SK-N-SH (cell line): ENCODE results near the gene TANGO6. TPM values are rescaled to one million over a fixed set of nuclear protein-coding genes. Genes with fewer than 3 reads are reported as not detected.
A peak's percentile ranks its signal among the peaks of the same experiment; 100 is the strongest.

Source experiments
- CTCF ChIA-PET: fragments of 300-600, 350-600 bp; formaldehyde crosslinking; extraction: SDS; loops from one replicate; lab custom pipeline; 2021; lab: Yijun Ruan, JAX
- POLR2A ChIA-PET: fragments of 350-600 bp; sonication (Branson Sonifier 250); formaldehyde crosslinking; extraction: SDS; loops from one replicate; lab custom pipeline; 2020; ENCODE audit warnings: antibody characterized with exemption, inconsistent platforms; lab: Yijun Ruan, JAX
- DNase-seq: peaks from one replicate; pipeline ENCODE4 v3.0.0; 2012
- H2AFZ ChIP-seq: fragments of 200-600 bp; sonication (generic); 2 replicates; pipeline ENCODE4 v1.8.1; 2016; ENCODE audit warnings: antibody characterized with exemption, mild to moderate bottlenecking, low read depth
- H3F3A ChIP-seq: fragments of 200-600 bp; sonication (generic); replicated peaks from 2 replicates; pipeline ENCODE3; 2016; ENCODE audit warnings: antibody characterized with exemption, mild to moderate bottlenecking; ENCODE audit not compliant: insufficient read depth
- H3K27ac ChIP-seq, 2 experiments: fragments of 200-500 bp in 1 of 2; fragments of 200-600 bp in 1 of 2; sonication (Bioruptor generic) in 1 of 2; sonication (generic), shearing (Covaris generic) in 1 of 2; 2 replicates each; pipeline versions ENCODE4 v1.5.1 to v1.6.1; 2014 to 2016; ENCODE audit warnings: low read depth in 2 of 2, inconsistent platforms in 1 of 2, low read length in 1 of 2, mild to moderate bottlenecking in 1 of 2, mixed read lengths in 1 of 2
- H3K27me3 ChIP-seq: fragments of 200-600 bp; sonication (generic), shearing (Covaris generic); 2 replicates; pipeline ENCODE4 v1.6.1; 2016; ENCODE audit warnings: mixed run types; ENCODE audit not compliant: insufficient read depth
- H3K36me3 ChIP-seq, 2 experiments: fragments of 200-500 bp in 1 of 2; fragments of 200-600 bp in 1 of 2; sonication (Bioruptor generic) in 1 of 2; sonication (generic) in 1 of 2; replicated peaks in 1 of 2; 2 replicates each; pipeline versions ENCODE3 to v1.5.1; 2014 to 2016; ENCODE audit warnings: low read length in 1 of 2, mild to moderate bottlenecking in 1 of 2; ENCODE audit not compliant: insufficient read depth in 2 of 2, control insufficient read depth in 1 of 2
- H3K4me1 ChIP-seq, 2 experiments: fragments of 200-500 bp in 1 of 2; fragments of 200-600 bp in 1 of 2; sonication (Bioruptor generic) in 1 of 2; sonication (generic), shearing (Covaris generic) in 1 of 2; 2 replicates each; pipeline versions ENCODE4 v1.5.1 to v1.6.1; 2014 to 2016; ENCODE audit warnings: low read depth in 1 of 2, low read length in 1 of 2, mixed run types in 1 of 2; ENCODE audit not compliant: insufficient read depth in 2 of 2, control insufficient read depth in 1 of 2
- H3K4me2 ChIP-seq: fragments of 200-600 bp; sonication (generic), shearing (Covaris generic); 2 replicates; pipeline ENCODE4 v1.6.1; 2017; ENCODE audit warnings: mixed run types
- H3K4me3 ChIP-seq, 2 experiments: fragments of 200-500 bp in 1 of 2; fragments of 200-600 bp in 1 of 2; sonication (Bioruptor generic) in 1 of 2; sonication (generic), shearing (Covaris generic) in 1 of 2; 2 replicates each; pipeline versions ENCODE4 v1.5.1 to v1.8.1; 2014 to 2016; ENCODE audit warnings: low read depth in 2 of 2, inconsistent platforms in 1 of 2, low read length in 1 of 2, mild to moderate bottlenecking in 1 of 2, mixed read lengths in 1 of 2, moderate library complexity in 1 of 2
- H3K79me2 ChIP-seq: fragments of 200-600 bp; sonication (generic); 2 replicates; pipeline ENCODE4 v1.8.1; 2017; ENCODE audit warnings: mild to moderate bottlenecking; ENCODE audit not compliant: insufficient read depth
- H3K9ac ChIP-seq: fragments of 200-600 bp; sonication (generic); 2 replicates; pipeline ENCODE4 v1.6.1; 2017; ENCODE audit warnings: mixed run types
- H3K9me2 ChIP-seq: fragments of 200-600 bp; sonication (generic); 2 replicates; pipeline ENCODE4 v1.6.1; 2017; ENCODE audit warnings: mixed run types
- H3K9me3 ChIP-seq: fragments of 200-600 bp; sonication (generic); 2 replicates; pipeline ENCODE4 v1.6.1; 2017; ENCODE audit warnings: mixed run types, mild to moderate bottlenecking, moderate library complexity
- H4K20me1 ChIP-seq: fragments of 200-600 bp; sonication (generic); 2 replicates; pipeline ENCODE4 v1.6.1; 2017; ENCODE audit warnings: mild to moderate bottlenecking, mixed run types; ENCODE audit not compliant: insufficient read depth
- FOXM1 ChIP-seq: IDR thresholded peaks from 2 replicates; pipeline ENCODE4 v1.4.0; 2012; ENCODE audit warnings: low read depth, mild to moderate bottlenecking
- GATA2 ChIP-seq: sonication (generic); formaldehyde crosslinking; IDR thresholded peaks from 2 replicates; pipeline ENCODE4 v1.5.0; 2020; ENCODE audit warnings: mild to moderate bottlenecking, missing genetic modification reagents
- MEF2A ChIP-seq: IDR thresholded peaks from 2 replicates; pipeline ENCODE4 v1.4.0; 2012; ENCODE audit warnings: low read depth, borderline replicate concordance
- NRF1 ChIP-seq: IDR thresholded peaks from 2 replicates; pipeline ENCODE4 v1.6.1; 2012; ENCODE audit warnings: low read depth, mild to moderate bottlenecking, low read length
- POLR2AphosphoS5 ChIP-seq: IDR thresholded peaks from 2 replicates; pipeline ENCODE4 v1.6.1; 2012; ENCODE audit warnings: low read depth, low read length
- RAD21 ChIP-seq: IDR thresholded peaks from 2 replicates; pipeline ENCODE4 v1.6.1; 2012; ENCODE audit warnings: mild to moderate bottlenecking, low read length
- RCOR1 ChIP-seq: fragments of 150-350 bp; IDR thresholded peaks from 2 replicates; pipeline ENCODE4 v1.6.1; 2017; ENCODE audit warnings: antibody characterized with exemption, low read length
- REST ChIP-seq: IDR thresholded peaks from 2 replicates; pipeline ENCODE4 v1.6.1; 2012; ENCODE audit warnings: mild to moderate bottlenecking, low read depth, low read length, moderate library complexity
- RXRA ChIP-seq: IDR thresholded peaks from 2 replicates; pipeline ENCODE4 v1.4.0; 2012; ENCODE audit warnings: low read depth, mild to moderate bottlenecking, borderline replicate concordance
- SIN3A ChIP-seq: IDR thresholded peaks from 2 replicates; pipeline ENCODE4 v1.6.1; 2012; ENCODE audit warnings: low read depth, mild to moderate bottlenecking, low read length, moderate library complexity, borderline replicate concordance
- SMC3 ChIP-seq: IDR thresholded peaks from 2 replicates; pipeline ENCODE4 v1.6.1; 2012; ENCODE audit warnings: low read depth, low read length, improper control_type of control experiment
- TAF1 ChIP-seq: IDR thresholded peaks from 2 replicates; pipeline ENCODE4 v1.6.1; 2012; ENCODE audit warnings: low read depth, mild to moderate bottlenecking, low read length, moderate library complexity, borderline replicate concordance
- USF1 ChIP-seq: IDR thresholded peaks from 2 replicates; pipeline ENCODE4 v1.4.0; 2012; ENCODE audit warnings: low read depth, borderline replicate concordance
- YY1 ChIP-seq: IDR thresholded peaks from 2 replicates; pipeline ENCODE4 v1.4.0; 2012; ENCODE audit warnings: low read depth, mild to moderate bottlenecking
- WGBS: methylation state at CpG from one replicate; pipeline ENCODE4 v1.1.6; 2017; ENCODE audit warnings: low lambda C conversion rate; 5-methylcytosine and 5-hydroxymethylcytosine counted together
- polyA plus RNA-seq, 3 experiments: library from polyadenylated mRNA; depleted of rRNA; stranded (reverse); fragments of >200 nt; gene quantifications; 2 replicates each; pipeline ENCODE4 v1.2.3, GENCODE V29; 2012
- TF ChIP-seq, protein P1 (sequence below): fragments of 200-600 bp; sonication (generic); IDR thresholded peaks from 2 replicates; pipeline ENCODE4 v1.6.1; 2017; ENCODE audit warnings: antibody characterized with exemption, mild to moderate bottlenecking, moderate library complexity
- TF ChIP-seq, protein P2 (sequence below): fragments of 150-350 bp; IDR thresholded peaks from 2 replicates; pipeline ENCODE4 v1.6.1; 2017; ENCODE audit warnings: antibody characterized with exemption, low read length, low read depth, borderline replicate concordance

The TANGO6 gene
- polyA plus RNA-seq, 1 of the 3 experiments (the other 2 are of a cell fraction) = 5.5 TPM

- H3F3A ChIP-seq = peaks cover 5% of the 10 kb centered on the region
- no peaks in the 10 kb centered on the region for H4K20me1 ChIP-seq
- no peaks in the 10 kb centered on the region for H3K9me3 ChIP-seq
- peaks cover 0 to 10% of the 10 kb centered on the region in 2 experiments; a peak in 1 of 4 replicates for H3K4me1 ChIP-seq
- no peaks in the 10 kb centered on the region for H3K79me2 ChIP-seq
- ChIA-PET POLR2A (no interaction called here), CTCF (interaction anchor here (1.0 to 1.4 kb wide), 2 partner anchors 70 to 140 kb away, joined by 3 read pairs; no protein-coding TSS in a partner anchor)
- no peak overlapping the region for H2AFZ ChIP-seq
- peaks cover 0 to 4% of the 10 kb centered on the region in 2 experiments for H3K36me3 ChIP-seq
- H3K27ac ChIP-seq = no peak overlapping the region
- no peak overlapping the region for H3K4me3 ChIP-seq
- H3K9me2 ChIP-seq = no peaks in the 10 kb centered on the region
- TF ChIP-seq, protein P1, sequence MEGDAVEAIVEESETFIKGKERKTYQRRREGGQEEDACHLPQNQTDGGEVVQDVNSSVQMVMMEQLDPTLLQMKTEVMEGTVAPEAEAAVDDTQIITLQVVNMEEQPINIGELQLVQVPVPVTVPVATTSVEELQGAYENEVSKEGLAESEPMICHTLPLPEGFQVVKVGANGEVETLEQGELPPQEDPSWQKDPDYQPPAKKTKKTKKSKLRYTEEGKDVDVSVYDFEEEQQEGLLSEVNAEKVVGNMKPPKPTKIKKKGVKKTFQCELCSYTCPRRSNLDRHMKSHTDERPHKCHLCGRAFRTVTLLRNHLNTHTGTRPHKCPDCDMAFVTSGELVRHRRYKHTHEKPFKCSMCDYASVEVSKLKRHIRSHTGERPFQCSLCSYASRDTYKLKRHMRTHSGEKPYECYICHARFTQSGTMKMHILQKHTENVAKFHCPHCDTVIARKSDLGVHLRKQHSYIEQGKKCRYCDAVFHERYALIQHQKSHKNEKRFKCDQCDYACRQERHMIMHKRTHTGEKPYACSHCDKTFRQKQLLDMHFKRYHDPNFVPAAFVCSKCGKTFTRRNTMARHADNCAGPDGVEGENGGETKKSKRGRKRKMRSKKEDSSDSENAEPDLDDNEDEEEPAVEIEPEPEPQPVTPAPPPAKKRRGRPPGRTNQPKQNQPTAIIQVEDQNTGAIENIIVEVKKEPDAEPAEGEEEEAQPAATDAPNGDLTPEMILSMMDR = no peak
- TF ChIP-seq NRF1 = no peak
- TF ChIP-seq REST = no peak
- TF ChIP-seq SMC3 = no peak
- H3K9ac ChIP-seq = no peak overlapping the region
- no peaks in the 10 kb centered on the region for H3K27me3 ChIP-seq
- no peak overlapping the region for H3K4me2 ChIP-seq
- 94% methylated on average over 4 of the region's 4 CpGs for WGBS
- no peak for DNase-seq
Measured at GRCh38 chr16:68972013-68972412, 128.7 kb downstream of the TANGO6 start.

DNA sequence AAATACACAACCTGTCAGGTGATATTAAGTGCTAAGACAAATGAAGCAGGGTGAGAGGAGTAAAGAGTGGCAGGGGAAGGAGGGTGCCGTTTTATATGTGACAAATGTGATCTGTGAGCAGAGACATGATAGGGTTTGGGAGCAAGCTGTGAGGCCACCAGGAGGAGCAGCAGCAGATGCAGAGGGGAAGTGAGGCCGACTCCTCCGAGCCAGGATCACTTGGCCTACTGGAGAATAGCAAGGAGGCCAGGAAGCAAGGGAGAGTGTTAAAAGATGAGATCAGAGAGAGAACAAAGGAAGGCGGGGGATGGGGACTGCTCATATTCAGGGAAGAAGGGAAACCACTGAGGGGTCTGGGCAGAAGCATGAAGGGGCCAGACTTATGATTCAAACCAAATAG, 129.4 kb downstream of the TANGO6 start:
- POLR2A ChIA-PET = no interaction called here
- Histone ChIP-seq H3K9me2 (no peaks in the 10 kb centered on the region), H3K9ac (no peak overlapping the region), H3K27me3 (no peaks in the 10 kb centered on the region), H3K36me3 (peaks cover 0 to 4% of the 10 kb centered on the region in 2 experiments), H3K9me3 (no peaks in the 10 kb centered on the region), H3K27ac (no peak overlapping the region), H3K4me3 (no peak overlapping the region), H2AFZ (peak overlapping the region; percentile 26; the same call in 1 of the 2 replicates), H4K20me1 (no peaks in the 10 kb centered on the region), H3K79me2 (no peaks in the 10 kb centered on the region), H3K4me1 (peaks cover 0 to 10% of the 10 kb centered on the region in 2 experiments; a peak in 1 of 4 replicates), H3K4me2 (no peak overlapping the region), H3F3A (peaks cover 5% of the 10 kb centered on the region)
- TF ChIP-seq, protein P2, sequence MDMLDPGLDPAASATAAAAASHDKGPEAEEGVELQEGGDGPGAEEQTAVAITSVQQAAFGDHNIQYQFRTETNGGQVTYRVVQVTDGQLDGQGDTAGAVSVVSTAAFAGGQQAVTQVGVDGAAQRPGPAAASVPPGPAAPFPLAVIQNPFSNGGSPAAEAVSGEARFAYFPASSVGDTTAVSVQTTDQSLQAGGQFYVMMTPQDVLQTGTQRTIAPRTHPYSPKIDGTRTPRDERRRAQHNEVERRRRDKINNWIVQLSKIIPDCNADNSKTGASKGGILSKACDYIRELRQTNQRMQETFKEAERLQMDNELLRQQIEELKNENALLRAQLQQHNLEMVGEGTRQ = no peak
- TF ChIP-seq SMC3 (no peak; the same call in 1 of the 2 replicates), TAF1 (0 out of 2 replicates have a peak, but pooled peaks have one; percentile 27), MEF2A (no peak), RXRA (no peak), NRF1 (no peak), YY1 (no peak), RCOR1 (no peak), USF1 (no peak), POLR2AphosphoS5 (no peak), FOXM1 (no peak), SIN3A (no peak), GATA2 (CRISPR knock-in tag) (no peak), RAD21 (peak; percentile 19; the same call in 1 of the 2 replicates)
- TF ChIP-seq, protein P1 = peak; percentile 56
- DNase-seq = peak; percentile 27
- WGBS = 61% methylated on average over 4 of the region's 4 CpGs
- CTCF ChIA-PET = interaction anchor here (0.6 to 1.4 kb wide), 4 partner anchors 13 to 139 kb away, joined by 3 read pairs; no protein-coding TSS in a partner anchor
